ENCODE results near the gene TMEM120B.

Gene TMEM120B

GRCh38 chr12:121765573-121765972, 53.0 kb downstream of the TMEM120B start:
- H3K4me1 ChIP-seq (ENCODE audit: insufficient read depth, low read length) = no peaks in the 10 kb centered on the region
- H3K9ac ChIP-seq (ENCODE audit: low read depth, low read length) = no peak overlapping the region
- no peak for TF ChIP-seq CTCF (IDR thresholded peaks at IDR 0.05; ENCODE audit: borderline replicate concordance, extremely low read depth, low read length, poor library complexity, severe bottlenecking)
- no peak for TF ChIP-seq EZH2 (IDR thresholded peaks at IDR 0.05; ENCODE audit: borderline replicate concordance, low read depth, low read length, severe bottlenecking)
- H3K4me3 ChIP-seq (ENCODE audit: low read depth in 1 of 2, low read length in 2 of 2) = no peak overlapping the region
- H3K27ac ChIP-seq (ENCODE audit: low read length) = no peak overlapping the region
- peaks cover 3% of the 10 kb centered on the region; the same call in 1 of the 2 replicates for H4K20me1 ChIP-seq (ENCODE audit: insufficient read depth, low read length)
- H3K27me3 ChIP-seq (ENCODE audit: insufficient read depth, low read length, poor library complexity) = no peaks in the 10 kb centered on the region
- no peaks in the 10 kb centered on the region for H3K79me2 ChIP-seq (ENCODE audit: insufficient read depth, low read length)
- no peak for DNase-seq
- ATAC-seq (ENCODE audit: insufficient read depth, low read depth) = peak; percentile 55; the same call in 2 of the 3 replicates
- no peak overlapping the region for H2AFZ ChIP-seq (ENCODE audit: low read depth, low read length)
- H3K4me2 ChIP-seq (ENCODE audit: insufficient read depth, low read length) = no peak overlapping the region
- no peaks in the 10 kb centered on the region for H3K9me3 ChIP-seq (ENCODE audit: insufficient read depth, low read length, severe bottlenecking)
- no peaks in the 10 kb centered on the region for H3K36me3 ChIP-seq (ENCODE audit: insufficient read depth, low read length)

DNA sequence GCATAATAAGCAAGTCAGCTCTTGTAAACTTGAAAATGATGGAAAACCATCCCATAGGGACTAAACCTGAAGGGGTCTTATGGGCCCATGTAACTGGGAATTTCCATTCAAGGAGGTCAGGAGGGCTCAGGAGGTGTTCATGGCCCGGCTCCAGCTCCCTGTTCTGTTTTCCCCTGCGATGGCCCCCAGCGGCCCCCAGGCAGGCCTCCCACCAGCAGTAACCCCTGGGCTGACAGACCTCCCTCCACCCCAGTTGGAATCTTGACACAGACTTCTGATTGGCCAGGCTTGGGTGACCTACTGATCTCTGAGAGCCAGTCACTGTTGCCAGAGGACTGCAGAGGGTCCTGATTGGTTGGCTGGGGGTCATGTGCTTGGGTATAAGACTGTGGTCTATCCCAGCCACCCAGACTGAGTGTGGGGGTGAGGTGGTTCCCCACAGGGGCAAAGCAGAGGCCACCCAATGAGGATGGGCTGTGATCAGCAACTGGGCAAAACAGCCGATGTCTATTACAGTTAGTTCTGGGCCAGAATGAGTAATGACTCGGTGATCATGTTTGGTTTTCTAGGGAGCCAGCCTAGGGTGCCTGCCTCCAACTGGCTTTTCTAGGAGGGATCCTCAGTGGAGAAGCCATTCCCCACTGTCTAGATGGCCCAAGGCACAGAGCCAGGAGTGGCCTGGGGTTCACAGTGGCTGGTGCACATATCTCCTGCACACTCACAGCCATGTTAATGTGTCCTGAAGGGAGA, 53.9 kb downstream of the TMEM120B start:
- Histone ChIP-seq H3K9me3 (ENCODE audit: insufficient read depth, low read length, severe bottlenecking) (no peaks in the 10 kb centered on the region), H3K4me3 (ENCODE audit: low read depth in 1 of 2, low read length in 2 of 2) (no peak overlapping the region), H4K20me1 (ENCODE audit: insufficient read depth, low read length) (no peaks in the 10 kb centered on the region), H3K4me2 (ENCODE audit: insufficient read depth, low read length) (no peak overlapping the region), H3K9ac (ENCODE audit: low read depth, low read length) (no peak overlapping the region), H3K79me2 (ENCODE audit: insufficient read depth, low read length) (no peaks in the 10 kb centered on the region), H3K36me3 (ENCODE audit: insufficient read depth, low read length) (no peaks in the 10 kb centered on the region), H3K27me3 (ENCODE audit: insufficient read depth, low read length, poor library complexity) (no peaks in the 10 kb centered on the region), H3K27ac (ENCODE audit: low read length) (no peak overlapping the region), H2AFZ (ENCODE audit: low read depth, low read length) (no peak overlapping the region), H3K4me1 (ENCODE audit: insufficient read depth, low read length) (no peaks in the 10 kb centered on the region)
- DNase-seq (no peak), ATAC-seq (ENCODE audit: insufficient read depth, low read depth) (0 out of 3 replicates have a peak, but pooled peaks have one; percentile 45)
- no peak for TF ChIP-seq EZH2 (IDR thresholded peaks at IDR 0.05; ENCODE audit: borderline replicate concordance, low read depth, low read length, severe bottlenecking)
- TF ChIP-seq CTCF (IDR thresholded peaks at IDR 0.05; ENCODE audit: borderline replicate concordance, extremely low read depth, low read length, poor library complexity, severe bottlenecking) = no peak

DNA sequence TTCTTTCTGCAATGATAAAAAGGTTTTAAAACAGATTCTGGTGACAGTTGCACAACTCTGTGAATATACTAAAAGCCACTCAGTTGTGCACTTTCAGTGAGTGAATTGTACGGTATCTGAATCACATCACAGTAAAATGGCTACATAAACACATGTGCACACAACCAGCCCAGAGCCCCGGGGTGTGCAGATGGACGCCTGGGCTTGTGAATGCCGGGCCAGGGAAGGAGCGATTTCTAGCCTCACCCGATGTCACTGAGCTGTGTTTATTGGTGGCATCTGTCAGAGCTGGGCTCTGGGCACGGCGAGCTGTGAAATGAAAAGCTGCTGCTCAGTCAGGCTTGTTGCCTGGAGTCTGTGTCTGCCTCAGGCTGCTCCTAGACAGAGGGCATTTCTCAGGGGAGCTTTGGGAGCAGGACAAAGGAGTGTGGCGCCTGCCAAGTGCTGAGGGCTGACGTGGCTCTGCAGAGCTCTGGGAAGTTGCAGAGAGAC, 55.0 kb downstream of the TMEM120B start:
- H2AFZ ChIP-seq (ENCODE audit: low read depth, low read length) = no peak overlapping the region
- no peak for ATAC-seq (ENCODE audit: insufficient read depth, low read depth)
- no peaks in the 10 kb centered on the region for H3K27me3 ChIP-seq (ENCODE audit: insufficient read depth, low read length, poor library complexity)
- H3K4me2 ChIP-seq (ENCODE audit: insufficient read depth, low read length) = no peak overlapping the region
- no peaks in the 10 kb centered on the region for H3K4me1 ChIP-seq (ENCODE audit: insufficient read depth, low read length)
- H3K9me3 ChIP-seq (ENCODE audit: insufficient read depth, low read length, severe bottlenecking) = no peaks in the 10 kb centered on the region
- no peaks in the 10 kb centered on the region for H3K79me2 ChIP-seq (ENCODE audit: insufficient read depth, low read length)
- DNase-seq = no peak
- H3K27ac ChIP-seq (ENCODE audit: low read length) = no peak overlapping the region
- no peak overlapping the region for H3K9ac ChIP-seq (ENCODE audit: low read depth, low read length)
- TF ChIP-seq CTCF (IDR thresholded peaks at IDR 0.05; ENCODE audit: borderline replicate concordance, extremely low read depth, low read length, poor library complexity, severe bottlenecking) = no peak
- no peak for TF ChIP-seq EZH2 (IDR thresholded peaks at IDR 0.05; ENCODE audit: borderline replicate concordance, low read depth, low read length, severe bottlenecking)
- H3K4me3 ChIP-seq (ENCODE audit: low read depth in 1 of 2, low read length in 2 of 2) = no peak overlapping the region
- no peaks in the 10 kb centered on the region for H3K36me3 ChIP-seq (ENCODE audit: insufficient read depth, low read length)
- no peaks in the 10 kb centered on the region for H4K20me1 ChIP-seq (ENCODE audit: insufficient read depth, low read length)

Measured in DND-41 (cell line).